ENCODE results near the gene FAM185A.

GRCh38 chr7:102834466-102834865 lies 85.7 kb downstream of the FAM185A start:
- TF ChIP-seq YY1 (IDR thresholded peaks at IDR 0.05; ENCODE audit: insufficient read depth, insufficient read length) (no peak), SUZ12 (IDR thresholded peaks at IDR 0.05; ENCODE audit: extremely low read depth, insufficient read depth, insufficient read length) (no peak), ZNF274 (IDR thresholded peaks at IDR 0.05; ENCODE audit: low read depth, low read length) (no peak)

All from NT2/D1 (cell line).